Bone marrow (tissue), 2 donors: ENCODE results near the gene MRO.
"Not testable (repeated sequence)": the region's sequence is repeated elsewhere in the genome, so short reads cannot be mapped to it uniquely, and the experiment has no call there.

Experiments
- DNase-seq, 2 donors: peaks; one replicate each; lab custom pipeline; 2025; lab: John Stamatoyannopoulos, UW

Gene MRO

GRCh38 chr18:50819728-50820378 lies at the start of gene MRO:
MRO (minus strand) TSS chr18:50820016; CDS start chr18:50809400, 10,616 bp downstream.
- peak; percentile 39 to 56 for DNase-seq

GRCh38 chr18:50869150-50869549 lies 49.3 kb upstream of the MRO start:
- DNase-seq, result no peak

- no peak for DNase-seq
Observed at GRCh38 chr18:50866765-50867164, 46.9 kb upstream of the MRO start.

GRCh38 chr18:50863840-50864375 lies 44.1 kb upstream of the MRO start:
- no peak for DNase-seq

- peak in 1 of 2 donors; percentile 43 for DNase-seq
Observed at GRCh38 chr18:50862401-50862800, 42.6 kb upstream of the MRO start.

- DNase-seq, result no peak
Observed at GRCh38 chr18:50861617-50862016, 41.8 kb upstream of the MRO start.

GRCh38 chr18:50859793-50860555 lies 40.2 kb upstream of the MRO start:
- DNase-seq, result no peak

- DNase-seq, result no peak
Observed at GRCh38 chr18:50857694-50858093, 37.9 kb upstream of the MRO start.

GRCh38 chr18:50857166-50857565 lies 37.4 kb upstream of the MRO start:
- not testable (repeated sequence) for DNase-seq

- DNase-seq, result no peak
Observed at GRCh38 chr18:50855976-50856757, 36.4 kb upstream of the MRO start.

GRCh38 chr18:50853863-50854271 lies 34.1 kb upstream of the MRO start:
- DNase-seq, result peak in 1 of 2 donors; percentile 9

- no peak for DNase-seq
Observed at GRCh38 chr18:50850307-50851065, 30.7 kb upstream of the MRO start.

GRCh38 chr18:50849419-50849821 lies 29.6 kb upstream of the MRO start:
- no peak for DNase-seq

GRCh38 chr18:50848991-50849390 lies 29.2 kb upstream of the MRO start:
- DNase-seq, result no peak

GRCh38 chr18:50848061-50848551 lies 28.3 kb upstream of the MRO start:
- DNase-seq, result no peak

- DNase-seq, result no peak
Observed at GRCh38 chr18:50847192-50847591, 27.4 kb upstream of the MRO start.

- DNase-seq, result no peak
Observed at GRCh38 chr18:50844960-50845359, 25.1 kb upstream of the MRO start.

GRCh38 chr18:50844554-50844953 lies 24.7 kb upstream of the MRO start:
- DNase-seq, result no peak

- DNase-seq, result no peak
Observed at GRCh38 chr18:50842846-50843245, 23.0 kb upstream of the MRO start.

- DNase-seq, result no peak
Observed at GRCh38 chr18:50839996-50840395, 20.2 kb upstream of the MRO start.

- DNase-seq, result no peak
Observed at GRCh38 chr18:50839341-50839740, 19.5 kb upstream of the MRO start.
